ENCODE results near the gene LDHB. TPM values are rescaled to one million over a fixed set of nuclear protein-coding genes. Genes with fewer than 3 reads are reported as not detected.
A peak's percentile ranks its signal among the peaks of the same experiment; 100 is the strongest.
"Not testable (repeated sequence)": the region's sequence is repeated elsewhere in the genome, so short reads cannot be mapped to it uniquely, and the experiment has no call there.

Gene LDHB
- total RNA-seq, 1 experiment from 2014 or later: 1,361 TPM

DNA sequence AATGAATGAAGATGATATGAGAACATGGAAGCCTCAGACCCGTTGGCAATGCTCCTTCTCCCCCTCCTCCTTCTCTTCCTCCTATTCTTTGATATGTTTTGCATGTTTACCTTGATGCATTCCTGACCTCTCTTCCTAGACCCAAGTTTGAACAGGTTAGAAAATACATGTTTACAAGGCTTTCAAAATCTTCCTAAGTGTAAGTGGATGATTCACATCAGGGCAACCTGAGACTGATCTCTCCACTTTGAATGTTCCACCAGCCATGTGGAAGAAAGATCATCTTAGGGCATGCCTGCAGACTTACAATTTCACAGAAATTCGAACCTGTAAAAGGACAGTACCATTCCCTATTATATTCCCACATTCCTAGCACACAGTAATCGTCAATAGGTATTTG, 18.0 kb upstream of the LDHB start:
- Histone ChIP-seq H3K4me3 (no peak overlapping the region), H3K27ac (no peak overlapping the region), H3K9me3 (replicated peaks) (no peaks in the 10 kb centered on the region), H3K4me1 (no peaks in the 10 kb centered on the region), H3K36me3 (no peaks in the 10 kb centered on the region), H3K27me3 (peaks cover 4% of the 10 kb centered on the region)
- DNase-seq: no peak

DNA sequence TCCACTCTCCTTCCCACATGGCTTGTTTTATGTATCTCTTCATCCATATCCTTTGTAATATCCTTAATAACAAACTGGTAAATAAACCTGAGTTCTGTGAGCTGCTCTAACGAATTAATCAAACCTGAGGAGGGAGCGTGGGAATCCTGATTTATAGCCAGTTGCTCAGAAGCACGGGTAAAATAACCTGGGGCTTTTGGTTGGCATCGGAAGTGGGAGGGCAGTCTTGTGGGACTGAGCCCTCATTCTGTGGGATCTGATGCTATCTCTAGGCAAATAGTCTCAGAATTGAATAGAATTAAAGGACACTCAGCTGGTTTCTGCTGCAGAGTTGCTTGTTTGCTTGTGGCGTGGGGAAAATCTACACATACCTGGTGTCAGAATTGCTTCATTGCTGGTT, 17.5 kb upstream of the LDHB start:
- DNase-seq: no peak
- Histone ChIP-seq H3K27ac (no peak overlapping the region), H3K9me3 (replicated peaks) (no peaks in the 10 kb centered on the region), H3K27me3 (peaks cover 10% of the 10 kb centered on the region), H3K4me3 (no peak overlapping the region), H3K36me3 (no peaks in the 10 kb centered on the region), H3K4me1 (no peaks in the 10 kb centered on the region)

DNA sequence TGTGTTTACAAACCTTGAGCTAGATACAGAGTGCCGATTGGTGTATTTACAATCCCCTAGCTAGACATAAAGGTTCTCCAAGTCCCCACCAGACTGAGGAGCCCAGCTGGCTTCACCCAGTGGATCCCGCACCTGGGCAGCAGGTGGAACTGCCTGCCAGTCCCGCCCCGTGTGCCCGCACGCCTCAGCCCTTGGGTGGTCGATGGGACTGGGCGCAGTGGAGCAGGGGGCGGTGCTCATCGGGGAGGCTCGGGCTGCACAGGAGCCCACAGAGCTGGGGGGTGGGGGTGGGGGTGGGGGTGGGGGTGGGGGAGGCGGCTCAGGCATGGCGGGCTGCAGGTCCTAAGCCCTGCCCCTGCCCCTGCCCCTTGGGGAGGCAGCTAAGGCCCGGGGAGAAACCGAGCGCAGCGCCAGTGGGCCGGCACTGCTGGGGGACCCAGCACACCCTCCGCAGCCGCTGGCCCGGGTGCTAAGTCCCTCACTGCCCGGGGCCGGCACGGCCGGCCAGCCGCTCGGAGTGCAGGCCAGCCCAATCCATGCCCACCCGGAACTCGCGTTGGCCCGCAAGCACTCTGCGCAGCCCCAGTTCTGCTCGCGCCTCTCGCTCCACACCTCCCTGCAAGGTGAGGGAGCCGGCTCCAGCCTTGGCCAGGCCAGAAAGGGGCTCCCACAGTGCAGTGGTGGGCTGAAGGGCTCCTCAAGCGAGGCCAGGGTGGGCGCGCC, 16.3 kb upstream of the LDHB start:
- H3K4me1 ChIP-seq; H3K9me3 ChIP-seq (replicated peaks); H3K36me3 ChIP-seq; DNase-seq; H3K27ac ChIP-seq; H3K4me3 ChIP-seq: not testable (repeated sequence)
- peaks cover 13% of the 10 kb centered on the region for H3K27me3 ChIP-seq

DNA sequence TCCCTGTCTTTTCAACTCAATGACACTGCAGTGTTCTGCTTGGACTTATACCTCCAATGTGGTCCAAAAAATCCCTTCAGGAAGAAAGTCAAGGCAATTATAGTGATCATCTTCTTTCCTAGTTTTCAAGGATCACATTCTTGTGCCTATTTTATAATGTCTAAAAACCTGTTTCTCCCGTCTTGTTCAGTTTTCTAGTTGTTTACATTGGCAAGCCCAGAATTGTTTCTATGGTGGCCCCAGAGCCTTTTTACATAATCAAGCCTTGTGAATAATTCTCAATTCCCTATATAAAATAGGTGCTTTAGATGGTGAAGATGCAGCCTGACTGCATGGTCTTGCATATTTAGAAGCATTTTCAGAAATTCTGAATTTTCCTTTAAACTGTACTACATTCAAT, 14.5 kb upstream of the LDHB start:
- peaks cover 13% of the 10 kb centered on the region; the same call in 1 of the 2 replicates for H3K27me3 ChIP-seq
- H3K9me3 ChIP-seq (replicated peaks): no peaks in the 10 kb centered on the region
- DNase-seq: no peak

DNA sequence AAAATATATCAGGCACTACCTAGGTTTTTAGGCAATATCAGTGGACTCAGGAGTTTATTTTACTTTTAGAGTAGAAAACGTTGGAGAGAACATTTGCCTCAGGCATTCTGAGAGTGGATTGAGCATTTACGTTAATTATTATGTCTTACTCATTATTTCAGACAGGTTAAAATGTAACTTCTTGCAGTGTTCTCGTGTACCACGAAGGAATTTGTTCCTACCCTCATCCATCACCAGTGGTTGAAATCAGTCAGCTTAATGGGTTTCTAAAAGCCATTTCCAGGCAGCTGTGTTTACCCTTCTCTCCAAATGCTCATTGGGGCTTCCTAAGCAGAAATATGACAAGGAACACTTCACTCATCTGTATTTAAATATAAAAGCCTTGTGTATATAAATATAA, 9.1 kb upstream of the LDHB start:
- Histone ChIP-seq H3K36me3 (no peaks in the 10 kb centered on the region), H3K27ac (no peak overlapping the region), H3K4me3 (no peak overlapping the region), H3K9me3 (replicated peaks) (no peaks in the 10 kb centered on the region), H3K4me1 (peaks cover 11% of the 10 kb centered on the region), H3K27me3 (peaks cover 13% of the 10 kb centered on the region; the same call in 1 of the 2 replicates)
- peak in 1 of 2 experiments; percentile 22 for DNase-seq

More for the DNA sequence above, 14.5 kb upstream of the LDHB start:
- Histone ChIP-seq H3K27ac (no peak overlapping the region), H3K36me3 (no peaks in the 10 kb centered on the region), H3K4me3 (no peak overlapping the region), H3K4me1 (peaks cover 3% of the 10 kb centered on the region)

DNA sequence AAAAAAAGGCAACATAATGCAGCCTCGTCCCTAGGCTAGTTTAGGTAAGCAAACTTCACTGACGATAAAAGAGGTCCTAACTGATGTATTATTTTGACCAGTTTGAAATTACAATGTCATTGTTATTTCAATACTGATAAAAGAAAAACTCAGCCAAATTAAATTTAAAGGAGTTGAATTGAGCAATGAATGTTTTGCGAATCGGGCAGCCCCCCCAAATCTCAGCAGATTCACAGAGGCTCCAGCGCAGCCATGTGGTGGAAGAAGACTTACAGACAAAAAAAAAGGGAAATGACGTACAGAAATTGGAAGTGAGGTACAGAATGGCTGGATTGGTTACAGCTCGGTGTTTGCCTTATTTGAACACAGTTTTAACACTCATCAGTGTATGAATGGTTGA, 8.2 kb upstream of the LDHB start:
- Histone ChIP-seq H3K36me3 (no peaks in the 10 kb centered on the region), H3K27ac (no peak overlapping the region), H3K27me3 (peaks cover 11% of the 10 kb centered on the region; the same call in 1 of the 2 replicates), H3K9me3 (replicated peaks) (no peaks in the 10 kb centered on the region), H3K4me1 (peaks cover 11% of the 10 kb centered on the region), H3K4me3 (no peak overlapping the region)
- DNase-seq: no peak

DNA sequence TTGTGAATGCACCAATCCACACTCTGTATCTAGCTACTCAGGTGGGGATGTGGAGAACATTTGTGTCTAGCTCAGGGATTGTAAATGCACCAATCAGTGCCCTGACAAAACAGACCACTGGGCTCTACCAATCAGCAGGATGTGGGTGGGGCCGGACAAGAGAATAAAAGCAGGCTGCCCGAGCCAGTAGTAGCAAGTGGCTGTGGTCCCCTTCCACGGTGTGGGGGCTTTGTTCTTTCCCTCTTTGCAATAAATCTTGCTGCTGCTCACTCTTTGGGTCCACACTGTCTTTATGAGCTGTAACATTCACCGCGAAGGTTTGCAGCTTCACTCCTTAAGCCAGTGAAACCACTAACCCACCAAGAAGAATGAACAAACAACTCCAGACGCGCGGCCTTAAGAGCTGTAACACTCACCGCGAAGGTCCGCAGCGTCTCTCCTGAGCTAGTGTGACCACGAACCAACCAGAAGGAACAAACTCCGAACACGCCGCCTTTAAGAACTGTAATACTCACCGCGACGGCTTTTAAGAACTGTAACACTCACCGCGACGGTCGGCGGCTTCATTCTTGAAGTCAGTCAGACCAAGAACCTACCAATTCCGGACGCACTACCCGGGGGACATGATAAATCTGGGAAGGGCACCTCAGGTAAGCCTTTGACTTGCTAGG, 4.6 kb upstream of the LDHB start:
- Histone ChIP-seq H3K36me3 (no peaks in the 10 kb centered on the region), H3K4me3 (no peak overlapping the region), H3K9me3 (replicated peaks) (no peaks in the 10 kb centered on the region), H3K4me1 (peaks cover 9% of the 10 kb centered on the region), H3K27me3 (no peaks in the 10 kb centered on the region), H3K27ac (no peak overlapping the region)
- no peak for DNase-seq

DNA sequence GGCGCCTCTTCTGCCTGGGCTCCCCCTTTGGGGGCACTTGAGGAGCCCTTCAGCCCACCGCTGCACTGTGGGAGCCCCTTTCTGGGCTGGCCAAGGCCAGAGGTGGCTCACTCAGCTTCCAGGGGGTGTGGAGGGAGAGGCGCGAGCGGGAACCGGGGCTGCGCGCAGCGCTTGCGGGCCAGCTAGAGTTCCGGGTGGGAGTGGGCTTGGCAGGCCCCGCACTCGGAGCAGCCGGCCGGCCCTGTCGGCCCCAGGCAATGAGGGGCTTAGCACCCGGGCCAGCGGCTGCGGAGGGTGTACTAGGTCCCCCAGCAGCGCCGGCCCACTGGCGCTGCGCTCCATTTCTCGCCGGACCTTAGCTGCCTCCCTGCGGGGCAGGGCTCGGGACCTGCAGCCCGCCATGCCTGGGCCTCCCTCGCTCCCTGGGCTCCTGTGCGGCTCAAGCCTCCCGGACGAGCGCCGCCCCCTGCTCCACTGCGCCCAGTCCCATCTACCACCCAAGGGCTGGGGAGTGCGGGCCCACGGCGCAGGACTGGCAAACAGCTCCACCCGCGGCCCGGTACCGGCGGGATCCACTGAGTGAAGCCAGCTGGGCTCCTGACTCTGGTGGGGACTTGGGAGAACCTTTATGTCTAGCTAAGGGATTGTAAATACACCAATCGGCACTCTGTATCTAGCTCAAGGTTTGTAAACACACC, 3.9 kb upstream of the LDHB start:
- H3K4me1 ChIP-seq; H3K9me3 ChIP-seq (replicated peaks); H3K4me3 ChIP-seq; H3K36me3 ChIP-seq; H3K27me3 ChIP-seq; DNase-seq; H3K27ac ChIP-seq: not testable (repeated sequence)

DNA sequence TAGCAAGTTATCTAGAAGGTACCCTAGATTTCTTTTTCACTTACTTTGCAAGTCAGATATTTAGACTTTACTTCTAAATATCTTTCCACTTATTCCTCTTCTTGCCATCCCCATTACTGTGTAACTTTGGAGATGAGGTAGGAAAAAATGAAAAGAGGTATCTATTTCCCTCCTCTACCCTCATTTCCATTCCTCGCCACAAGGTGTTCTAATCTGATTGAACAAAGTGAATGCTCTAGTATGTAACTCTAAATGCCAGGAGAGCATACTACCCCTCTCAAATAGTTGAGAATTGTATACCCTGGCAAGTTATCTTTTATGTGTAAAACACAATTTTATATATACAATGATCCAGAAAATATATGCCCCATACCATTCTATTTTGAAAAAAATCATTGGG, 1.7 kb upstream of the LDHB start:
- Histone ChIP-seq H3K4me1 (0 out of 2 replicates have a peak, but pooled peaks cover 5% of the 10 kb centered on the region), H3K27ac (no peak overlapping the region), H3K4me3 (no peak overlapping the region), H3K27me3 (no peaks in the 10 kb centered on the region), H3K9me3 (replicated peaks) (no peaks in the 10 kb centered on the region), H3K36me3 (peaks cover 17% of the 10 kb centered on the region)
- DNase-seq: no peak

DNA sequence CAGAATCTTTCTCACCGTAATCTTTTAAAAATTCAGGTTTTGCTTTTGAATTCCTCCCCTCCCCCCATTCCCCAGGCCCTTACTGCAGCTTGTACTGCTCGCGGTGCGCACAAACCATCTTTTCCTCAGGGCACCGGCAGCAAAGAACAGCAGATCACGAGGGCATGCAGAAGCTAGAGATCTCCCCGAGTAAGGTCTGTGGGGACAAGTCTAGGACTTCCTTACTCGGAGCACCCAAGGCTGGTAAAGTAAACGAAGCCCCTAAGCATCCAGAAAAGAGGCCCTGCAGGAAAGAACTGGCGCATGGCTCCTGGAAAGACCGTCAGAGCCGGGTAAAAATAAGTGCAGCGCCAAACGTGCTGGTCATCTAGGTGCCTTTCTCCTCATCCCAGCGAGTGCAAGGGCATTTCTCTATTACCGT, 727 bp downstream of the LDHB start:
- Histone ChIP-seq H3K9me3 (replicated peaks) (no peaks in the 10 kb centered on the region), H3K36me3 (peaks cover 41% of the 10 kb centered on the region), H3K4me1 (0 out of 2 replicates have a peak, but pooled peaks cover 5% of the 10 kb centered on the region), H3K27ac (peak overlapping the region; percentile 95), H3K4me3 (peak overlapping the region; percentile 93), H3K27me3 (no peaks in the 10 kb centered on the region)
- peak; percentile 51 to 65 for DNase-seq

DNA sequence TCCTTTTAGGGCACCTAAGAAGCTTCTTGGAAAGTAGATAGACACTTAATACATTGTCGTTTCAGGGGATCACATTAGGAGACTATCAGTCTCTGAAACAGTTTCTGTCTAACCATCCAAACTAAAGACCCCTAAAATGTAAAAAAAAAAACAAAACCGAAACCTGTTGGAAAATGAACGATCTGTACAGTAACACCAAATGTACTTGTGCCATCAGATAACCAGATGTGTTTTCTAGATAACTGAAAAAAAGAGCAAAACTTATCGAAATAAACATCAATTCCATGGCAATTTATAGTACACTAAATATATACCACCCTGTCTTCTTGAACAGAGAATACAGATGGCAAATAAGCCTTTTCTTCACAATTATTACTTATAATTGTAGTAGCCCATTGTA, 2.1 kb downstream of the LDHB start:
- no peak for DNase-seq
- no peaks in the 10 kb centered on the region for H3K27me3 ChIP-seq
- peak overlapping the region; percentile 93 for H3K4me3 ChIP-seq
- H3K4me1 ChIP-seq: 0 out of 2 replicates have a peak, but pooled peaks cover 5% of the 10 kb centered on the region
- H3K36me3 ChIP-seq: peaks cover 55% of the 10 kb centered on the region
- no peaks in the 10 kb centered on the region for H3K9me3 ChIP-seq (replicated peaks)
- no peak overlapping the region for H3K27ac ChIP-seq

DNA sequence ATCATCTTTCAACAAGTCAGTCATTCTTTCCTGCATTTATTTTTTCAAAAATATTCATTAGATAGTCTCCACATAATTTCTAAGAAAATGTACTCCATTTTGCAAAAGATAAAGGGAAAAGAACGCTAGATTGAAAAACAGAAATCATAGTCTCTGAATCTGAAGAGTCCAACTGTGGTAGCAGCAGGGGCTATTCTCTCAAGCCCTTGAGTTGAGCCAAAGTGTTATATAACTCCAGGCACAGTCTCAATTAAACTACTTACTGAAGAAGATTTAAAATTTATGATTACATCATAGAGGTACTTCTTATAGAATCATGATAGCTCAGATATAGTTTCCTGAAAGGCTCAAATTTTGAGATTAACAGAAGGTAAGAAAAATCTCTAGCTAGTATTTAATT, 5.8 kb downstream of the LDHB start:
- Histone ChIP-seq H3K27ac (no peak overlapping the region), H3K4me3 (no peak overlapping the region), H3K27me3 (no peaks in the 10 kb centered on the region), H3K9me3 (replicated peaks) (no peaks in the 10 kb centered on the region), H3K4me1 (peaks cover 13% of the 10 kb centered on the region), H3K36me3 (peaks cover 88% of the 10 kb centered on the region)
- DNase-seq: no peak

DNA sequence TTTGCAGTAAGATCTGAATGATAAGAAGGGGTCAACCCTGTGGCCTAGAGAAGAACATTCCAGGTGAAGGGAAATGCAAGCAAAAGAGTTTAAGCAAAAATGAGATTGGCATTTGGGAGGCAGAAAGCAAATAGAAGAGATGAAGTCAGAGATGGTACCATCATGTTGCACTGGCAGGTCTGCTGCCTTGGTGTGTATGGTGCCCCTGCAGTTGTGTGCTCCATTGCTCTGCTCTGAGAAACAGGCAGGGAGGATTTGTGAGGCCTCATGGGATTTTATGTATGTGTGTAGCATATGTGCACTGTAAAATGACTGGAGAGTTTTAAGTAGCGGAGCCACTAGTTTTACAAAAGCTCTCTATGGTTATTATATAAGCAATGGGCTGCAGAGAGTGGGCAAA, 6.6 kb downstream of the LDHB start:
- H3K36me3 ChIP-seq: peaks cover 95% of the 10 kb centered on the region
- H3K4me1 ChIP-seq: peaks cover 21% of the 10 kb centered on the region
- DNase-seq: no peak
- H3K27me3 ChIP-seq: no peaks in the 10 kb centered on the region
- H3K4me3 ChIP-seq: no peak overlapping the region
- H3K9me3 ChIP-seq (replicated peaks): no peaks in the 10 kb centered on the region
- H3K27ac ChIP-seq: no peak overlapping the region

DNA sequence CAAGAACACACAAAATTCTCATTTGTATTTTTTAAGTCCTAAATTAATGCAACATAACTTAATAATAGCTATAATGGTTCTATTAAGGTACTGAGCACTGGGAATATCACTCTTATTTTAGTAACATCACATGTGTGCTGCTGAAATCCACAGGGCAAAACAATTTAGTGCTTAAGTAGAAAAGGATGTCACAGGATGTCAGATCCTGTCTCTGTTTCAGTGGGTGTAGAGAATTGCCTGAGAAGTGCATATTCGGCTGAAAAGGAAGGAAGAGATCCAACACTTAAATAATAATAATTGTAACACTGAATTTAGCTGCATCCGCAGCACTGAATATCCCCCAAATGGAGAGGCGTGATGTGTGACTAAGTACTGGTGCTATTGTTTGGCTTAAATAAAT, 8.6 kb downstream of the LDHB start:
- Histone ChIP-seq H3K36me3 (peaks cover 94% of the 10 kb centered on the region), H3K4me1 (peaks cover 27% of the 10 kb centered on the region), H3K4me3 (no peak overlapping the region), H3K9me3 (replicated peaks) (no peaks in the 10 kb centered on the region), H3K27me3 (no peaks in the 10 kb centered on the region), H3K27ac (no peak overlapping the region)
- no peak for DNase-seq

DNA sequence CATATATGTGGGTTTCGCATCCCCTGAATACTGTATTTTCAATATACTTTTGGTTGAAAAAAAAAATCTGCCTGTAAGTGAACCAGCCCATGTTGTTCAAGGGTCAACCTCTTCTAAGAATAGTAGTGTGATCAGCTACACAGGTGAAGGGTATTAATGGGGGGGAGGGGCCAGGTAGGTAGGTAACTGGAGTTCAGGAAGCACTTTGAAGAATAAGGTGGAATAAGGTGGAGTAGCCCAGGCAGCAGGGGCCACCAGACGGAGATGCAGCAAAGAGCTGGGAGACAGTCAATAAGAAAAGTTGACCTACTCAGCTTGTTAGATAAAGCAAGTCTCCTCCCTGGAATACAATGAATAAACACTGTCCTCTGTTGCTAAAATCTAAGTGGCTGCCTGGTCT, 9.3 kb downstream of the LDHB start:
- Histone ChIP-seq H3K9me3 (replicated peaks) (no peaks in the 10 kb centered on the region), H3K27ac (no peak overlapping the region), H3K36me3 (peaks cover 94% of the 10 kb centered on the region), H3K27me3 (no peaks in the 10 kb centered on the region), H3K4me1 (peaks cover 27% of the 10 kb centered on the region), H3K4me3 (no peak overlapping the region)
- DNase-seq: no peak
